Right lung (tissue), 5 donors: ENCODE measurements around the gene SAMD3. TPM values are rescaled to one million over a fixed set of nuclear protein-coding genes. Genes with fewer than 3 reads are reported as not detected.

Experiments used
- polyA plus RNA-seq, 5 donors: library from polyadenylated mRNA; unstranded; fragments of 120-200 nt; gene quantifications; one replicate each; pipeline versions ENCODE4 v1.2.1 to v1.2.3, GENCODE V29; 2013; ENCODE audit warnings: inconsistent platforms in 1 of 5, low replicate concordance in 1 of 5; ENCODE audit not compliant: insufficient read length in 5 of 5, insufficient read depth in 1 of 5

Gene SAMD3
- polyA plus RNA-seq, 5 donors = 1.4 to 2.7 (median 1.5) TPM

Other genes starting within 250 kb of the SAMD3 start
- gene L3MBTL3, start 204.4 kb downstream of the SAMD3 start, polyA plus RNA-seq = 10 to 100 TPM; 12.1 to 26.7 (median 21.6) TPM
- gene TMEM200A, start 143.1 kb upstream of the SAMD3 start, polyA plus RNA-seq = 1 to 10 TPM; 1.8 to 4.0 (median 2.6) TPM